ENCODE measurements around the gene KCNRG. TPM values are rescaled to one million over a fixed set of nuclear protein-coding genes. Genes with fewer than 3 reads are reported as not detected.
A peak's percentile ranks its signal among the peaks of the same experiment; 100 is the strongest.

KCNRG gene
- total RNA-seq, result 1.9 and 3.1 TPM in 2 replicates

- CTCF ChIA-PET, result interaction anchor here (1.4 kb wide), 1 partner anchor 12 kb away, joined by 3 read pairs; no protein-coding TSS in a partner anchor
- no peak for DNase-seq
- Mint-ChIP-seq H3K36me3 (ENCODE audit: low read depth) (peaks cover 77% of the 10 kb centered on the region), H3K9me3 (no peaks in the 10 kb centered on the region), H3K4me3 (no peak within 1 kb of the TSS), H3K27ac (peak within 1 kb of the TSS; percentile 43), H3K27me3 (no peaks in the 10 kb centered on the region), H3K4me1 (peaks cover 33% of the 10 kb centered on the region)
- intact Hi-C loops (cut with micrococcal nuclease), result loop anchor here (5.0 kb wide), 1 partner anchor 42 kb away; no protein-coding TSS in a partner anchor
- no peak for ATAC-seq (ENCODE audit: low read depth)
- TF ChIP-seq CTCF (IDR thresholded peaks at IDR 0.05), result no peak
- POLR2A ChIA-PET, result interaction anchor here (0.6 to 6.4 kb wide), 2 partner anchors 16 to 18 kb away, joined by 3 to 23 read pairs; partner anchors contain the start of gene TRIM13
Observed at GRCh38 chr13:50015258-50015657, at the start of gene KCNRG. KCNRG (plus strand) TSS chr13:50015444; CDS start chr13:50015494, 50 bp downstream.

GRCh38 chr13:49967456-49967855 lies 47.8 kb upstream of the KCNRG start:
- no peaks in the 10 kb centered on the region for H3K4me1 Mint-ChIP-seq
- peaks cover 30% of the 10 kb centered on the region for H3K36me3 Mint-ChIP-seq (ENCODE audit: low read depth)
- POLR2A ChIA-PET, result interaction anchor here (1.1 kb wide), 1 partner anchor 18 kb away, joined by 3 read pairs; no protein-coding TSS in a partner anchor
- no peak overlapping the region for H3K27ac Mint-ChIP-seq
- DNase-seq (no peak), ATAC-seq (ENCODE audit: low read depth) (no peak)
- intact Hi-C loops (cut with micrococcal nuclease), result no loop called here
- H3K4me3 Mint-ChIP-seq, result no peak overlapping the region
- peaks cover 17% of the 10 kb centered on the region for H3K9me3 Mint-ChIP-seq
- no peak for TF ChIP-seq CTCF (IDR thresholded peaks at IDR 0.05)
- CTCF ChIA-PET, result interaction anchor here (0.7 kb wide), 1 partner anchor 370 kb away, joined by 3 read pairs; no protein-coding TSS in a partner anchor
- no peaks in the 10 kb centered on the region for H3K27me3 Mint-ChIP-seq

- Mint-ChIP-seq H3K27ac (no peak overlapping the region), H3K4me1 (peaks cover 2% of the 10 kb centered on the region), H3K36me3 (ENCODE audit: low read depth) (peaks cover 3% of the 10 kb centered on the region), H3K9me3 (no peaks in the 10 kb centered on the region), H3K4me3 (no peak overlapping the region), H3K27me3 (no peaks in the 10 kb centered on the region)
- TF ChIP-seq CTCF (IDR thresholded peaks at IDR 0.05), result no peak
- intact Hi-C loops (cut with micrococcal nuclease), result loop anchor here (10.0 kb wide), 1 partner anchor 1312 kb away; no protein-coding TSS in a partner anchor
- ChIA-PET POLR2A (interaction anchor here (0.7 kb wide), 1 partner anchor 828 kb away, joined by 3 read pairs; no protein-coding TSS in a partner anchor), CTCF (interaction anchor here (0.8 kb wide), 1 partner anchor 109 kb away, joined by 3 read pairs; no protein-coding TSS in a partner anchor)
- ATAC-seq (ENCODE audit: low read depth), result no peak
- no peak for DNase-seq
Observed at GRCh38 chr13:49972709-49973108, 42.5 kb upstream of the KCNRG start.

- no peaks in the 10 kb centered on the region for H3K9me3 Mint-ChIP-seq
- ChIA-PET CTCF (interaction anchor here (0.7 to 5.8 kb wide), 26 partner anchors 22 to 1310 kb away, joined by 3 to 82 read pairs (median 4); partner anchors contain the start of genes SPRYD7 and TRIM13), POLR2A (interaction anchor here (1.4 to 2.4 kb wide), 5 partner anchors 21 to 936 kb away, joined by 5 to 18 read pairs (median 15); partner anchors contain the start of gene TRIM13)
- TF ChIP-seq CTCF (IDR thresholded peaks at IDR 0.05), result no peak
- no peak overlapping the region for H3K4me3 Mint-ChIP-seq
- H3K4me1 Mint-ChIP-seq, result peaks cover 2% of the 10 kb centered on the region
- H3K27me3 Mint-ChIP-seq, result no peaks in the 10 kb centered on the region
- H3K27ac Mint-ChIP-seq, result no peak overlapping the region
- ATAC-seq (ENCODE audit: low read depth), result no peak
- intact Hi-C loops (cut with micrococcal nuclease), result loop anchor here (1.0 to 10.0 kb wide), 10 partner anchors 21 to 1309 kb away; partner anchors contain the start of gene TRIM13
- H3K36me3 Mint-ChIP-seq (ENCODE audit: low read depth), result no peaks in the 10 kb centered on the region
- DNase-seq, result no peak
Observed at GRCh38 chr13:49975826-49976225, 39.4 kb upstream of the KCNRG start.
